NCI-H1436 treated with DMSO at 0.1 percent for 48 hours (cell line): ENCODE measurements around the gene PPIE.

ENCODE experiments used
- DNase-seq: peaks from one replicate; lab custom pipeline; 2025; lab: John Stamatoyannopoulos, UW

PPIE gene

DNA sequence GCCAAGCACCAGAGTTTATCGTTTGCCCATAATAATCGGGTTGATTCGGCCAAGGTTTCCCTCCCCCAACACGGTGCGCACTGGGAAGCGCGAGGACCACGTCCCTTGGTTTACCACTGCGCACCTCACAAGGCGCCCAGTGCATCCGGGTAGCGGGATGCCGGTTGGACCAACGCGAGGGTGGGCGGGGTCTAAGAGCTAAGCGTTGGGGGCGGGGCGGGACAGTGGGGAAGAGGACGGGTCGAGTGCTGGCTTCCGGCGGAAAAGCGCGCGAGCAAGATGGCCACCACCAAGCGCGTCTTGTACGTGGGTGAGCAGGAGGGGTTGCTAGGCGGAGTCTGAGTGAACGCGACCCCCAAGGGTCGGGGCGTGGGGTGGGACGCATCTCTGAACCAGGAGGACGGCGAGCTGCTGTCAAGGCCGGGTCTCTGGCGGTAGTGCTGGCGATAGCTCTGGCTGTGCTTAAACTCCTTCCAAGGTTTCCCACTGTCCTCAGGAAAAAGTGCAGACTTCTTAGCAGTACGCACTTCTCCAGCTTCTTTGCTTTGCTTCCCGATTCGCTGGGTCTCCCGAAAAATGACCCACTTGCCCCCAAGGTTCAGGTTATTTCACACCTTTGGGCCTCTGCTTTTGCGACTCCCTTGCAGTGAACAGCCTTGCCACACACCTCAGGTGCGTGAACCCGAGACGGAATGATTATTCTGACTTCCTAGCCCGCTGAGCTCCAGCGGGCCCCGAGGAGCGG lies at the start of gene PPIE:
TSS of gene PPIE (plus strand) at position 261 of the 745 bp plus-strand sequence. CDS start at position 280, 19 bp downstream.
- peak; percentile 62 for DNase-seq

DNA sequence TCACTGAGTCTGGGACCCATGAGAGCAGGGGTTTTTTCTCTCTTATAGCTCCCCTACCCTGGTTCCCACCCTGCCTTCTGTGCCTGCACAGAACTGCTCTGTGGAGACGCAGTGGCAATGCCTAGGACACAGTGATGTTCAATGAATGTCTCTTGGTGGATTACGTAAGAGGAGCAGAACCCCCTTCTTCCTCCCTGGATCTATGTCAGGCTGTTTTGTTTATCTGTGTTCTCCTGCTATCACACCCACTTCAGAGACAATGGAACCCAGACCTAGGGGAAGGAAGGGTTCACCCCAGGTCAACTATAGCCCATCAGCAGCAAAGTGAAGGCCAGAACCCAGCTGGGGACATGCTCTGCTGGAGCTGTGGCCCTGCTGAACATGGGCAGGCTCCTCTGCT lies 49.5 kb upstream of the PPIE start:
- no peak for DNase-seq

DNA sequence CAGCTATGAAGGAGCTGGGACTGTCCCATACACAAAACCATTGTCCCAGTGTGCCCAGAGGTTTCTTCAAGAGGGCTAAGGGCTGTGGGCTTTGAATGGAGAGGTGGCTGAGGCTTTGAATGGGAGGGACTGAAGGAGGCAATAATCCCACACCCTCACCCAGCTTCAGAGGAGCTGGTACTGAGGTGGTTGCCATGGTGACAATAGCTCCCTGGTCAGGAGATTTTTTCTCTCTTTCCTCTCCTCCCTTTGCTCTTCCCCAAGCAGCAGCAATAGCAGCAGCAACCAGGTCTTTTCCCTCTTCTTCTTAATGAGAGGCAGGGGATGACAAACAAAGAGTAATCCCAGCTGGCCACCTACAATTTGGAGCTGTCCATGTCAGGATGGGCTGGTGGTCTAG lies 49.0 kb upstream of the PPIE start:
- DNase-seq: no peak

DNA sequence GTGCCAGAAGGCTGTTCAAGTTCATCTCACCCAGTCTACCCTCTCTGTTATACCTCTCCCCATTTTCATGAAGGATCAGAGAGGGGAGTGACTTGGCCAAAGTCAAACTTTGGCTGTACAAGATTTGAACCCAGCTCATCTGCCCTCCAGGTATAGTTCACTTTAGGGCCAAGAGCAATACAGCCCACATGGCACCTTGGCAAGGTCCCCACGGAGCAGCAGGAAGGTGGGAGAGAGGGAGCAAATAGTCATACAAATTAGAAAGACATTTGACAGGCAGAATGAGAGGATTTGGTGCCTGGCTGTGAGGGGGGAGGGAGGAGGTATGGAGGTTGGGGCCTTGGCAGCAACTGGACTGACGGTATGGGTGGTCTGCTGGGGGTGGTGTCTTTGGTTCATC lies 48.5 kb upstream of the PPIE start:
- no peak for DNase-seq

DNA sequence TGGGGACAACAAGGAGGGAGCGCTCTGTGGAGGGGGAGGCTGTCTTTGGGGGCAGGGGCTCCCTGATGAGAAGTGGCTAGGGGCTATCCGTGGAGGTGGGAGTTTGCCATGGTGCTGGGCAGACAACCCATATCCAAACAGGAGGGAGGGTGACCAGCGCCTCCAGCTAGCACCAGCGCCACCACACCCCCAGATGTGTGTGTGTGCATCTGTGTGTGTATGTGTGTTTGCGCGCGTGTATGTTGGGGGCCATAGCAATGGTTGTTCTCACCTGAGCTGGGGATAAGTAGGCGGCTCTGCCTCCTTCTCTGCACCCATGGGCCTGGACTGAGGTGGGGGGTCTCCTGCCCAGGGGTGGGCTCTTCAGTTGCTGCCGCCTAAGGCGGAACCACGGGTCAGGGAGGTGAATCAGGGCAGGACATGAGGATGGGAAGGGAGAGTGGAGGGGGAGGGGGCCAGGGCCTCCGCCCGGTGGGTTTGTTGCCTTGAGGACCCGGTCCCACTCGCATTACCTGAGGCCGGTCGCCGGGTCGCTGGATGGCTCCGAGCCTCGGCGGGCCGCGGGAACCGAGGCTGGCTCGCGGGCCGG lies 47.8 kb upstream of the PPIE start:
- no peak for DNase-seq

DNA sequence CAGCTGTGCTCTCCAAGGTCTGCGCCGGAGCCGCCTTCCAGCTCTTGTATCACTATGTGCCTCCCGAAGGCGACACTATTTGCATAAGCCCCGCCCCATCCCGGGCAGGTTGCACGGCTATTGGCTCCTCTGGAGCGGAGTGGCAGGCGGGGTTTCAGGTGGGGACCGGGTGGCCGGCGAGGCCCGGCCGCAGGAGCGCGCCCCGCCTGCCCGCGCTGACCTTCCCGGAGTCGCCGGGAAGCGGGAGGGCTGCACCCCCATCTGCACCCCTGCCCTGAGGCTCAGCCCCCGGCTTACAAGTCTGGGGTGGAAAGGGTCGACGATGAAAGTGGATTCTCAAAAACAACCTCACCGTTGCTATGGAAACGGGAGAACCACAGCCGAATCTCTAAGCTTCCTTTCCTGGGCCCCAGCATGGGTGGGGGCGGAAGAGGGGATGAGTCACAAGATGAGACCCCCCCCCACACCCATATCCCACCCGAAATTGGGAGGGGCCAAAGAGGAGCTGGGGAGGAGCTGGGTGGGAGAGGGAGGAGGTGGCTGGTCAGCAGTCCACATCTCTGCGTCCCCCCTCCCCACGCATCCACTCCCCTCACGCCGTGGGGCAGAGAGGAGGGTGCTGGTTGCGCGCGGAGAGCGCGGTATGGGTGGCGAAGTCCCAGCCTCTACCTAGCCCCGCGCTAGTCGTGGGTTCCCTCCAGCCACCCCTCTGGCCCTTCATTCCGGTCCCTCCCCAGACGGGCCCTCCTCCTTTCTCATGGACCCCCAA lies 47.1 kb upstream of the PPIE start, which contains the start of gene HPCAL4:
TSS of gene HPCAL4 (minus strand) at position 51 of the 769 bp plus-strand sequence. CDS start 6,830 bp downstream, outside the sequence.
- peak; percentile 45 for DNase-seq

DNA sequence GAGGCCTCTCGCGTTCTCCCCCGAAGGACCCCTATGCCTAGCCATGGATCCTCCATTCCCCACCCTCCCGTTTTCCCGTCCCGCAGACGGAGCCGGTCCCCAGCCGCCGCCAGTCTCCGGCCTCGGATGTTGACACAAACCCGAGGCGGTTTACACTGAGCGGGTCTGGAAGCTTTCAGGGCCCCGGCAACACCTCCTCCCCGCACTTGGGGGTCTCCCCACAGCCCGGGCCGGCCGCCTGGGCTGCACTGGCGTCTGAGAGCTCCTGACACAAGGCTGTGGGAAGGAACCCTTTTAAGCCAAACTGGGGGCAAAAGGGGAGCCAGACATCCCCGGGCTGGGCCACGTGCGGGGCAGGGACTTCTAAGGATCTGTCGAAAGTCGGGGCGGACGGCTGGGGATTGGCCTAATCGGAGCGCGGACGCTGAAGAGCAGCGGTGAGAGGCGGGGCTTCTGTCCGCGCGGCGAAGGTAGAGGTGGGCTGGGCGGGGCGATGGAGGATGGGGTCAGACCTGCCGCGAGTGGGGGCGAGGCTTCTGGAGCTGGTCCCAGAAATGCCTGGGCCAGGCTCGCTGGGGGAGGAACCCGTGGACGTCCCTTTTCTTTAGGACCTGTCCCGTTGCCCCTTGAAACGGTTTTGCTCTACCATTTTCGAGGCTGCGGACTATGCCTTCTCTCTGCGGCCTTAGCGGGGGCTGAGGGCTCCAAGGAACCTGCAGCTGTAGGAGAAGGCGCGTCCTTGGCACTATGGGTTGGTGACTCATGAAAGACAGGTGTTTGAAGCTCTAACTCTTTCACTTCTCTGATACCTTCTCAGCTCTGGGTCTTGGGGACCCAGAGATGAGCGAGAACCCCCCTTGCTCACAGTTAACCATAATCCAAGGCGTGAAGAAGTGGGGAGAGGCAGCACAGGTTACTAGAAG lies 46.3 kb upstream of the PPIE start:
- DNase-seq: peak; percentile 7

DNA sequence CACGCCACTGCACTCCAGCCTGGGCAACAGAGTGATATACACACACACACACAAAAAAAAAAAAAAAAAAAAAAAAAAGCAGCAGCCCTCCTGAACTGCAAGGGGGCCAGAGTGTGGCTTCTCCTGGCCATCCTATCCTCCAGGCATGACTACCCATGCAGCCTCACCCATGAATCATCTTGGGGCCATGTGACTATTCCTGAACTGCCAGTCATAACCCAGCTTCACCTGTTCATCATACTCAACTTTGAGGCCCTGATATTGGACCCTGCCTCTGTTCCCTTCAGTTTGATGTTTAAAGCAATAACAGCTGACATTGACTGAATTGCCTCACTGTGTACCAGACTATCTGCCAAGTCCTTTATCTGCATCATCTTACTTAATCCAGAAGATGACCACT lies 44.7 kb upstream of the PPIE start:
- no peak for DNase-seq

DNA sequence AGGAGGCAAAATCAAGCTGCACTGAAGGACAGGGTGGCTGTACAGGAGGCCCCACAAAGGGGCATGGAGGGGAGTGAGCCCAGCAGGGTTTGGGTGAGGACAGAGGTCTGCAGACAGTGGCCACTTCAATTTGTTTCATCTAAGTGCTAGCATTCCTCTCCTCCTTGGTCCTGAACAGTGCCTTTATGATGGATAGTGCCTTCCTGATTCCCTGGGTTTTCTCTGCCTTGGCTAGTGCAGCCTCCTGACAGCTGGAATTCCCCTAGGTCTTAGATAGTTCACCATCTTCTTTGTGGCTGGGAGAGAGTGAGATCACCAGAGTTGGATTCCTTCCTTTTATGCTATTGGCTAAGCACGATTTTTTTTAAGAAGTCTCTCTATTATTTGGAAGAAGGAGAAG lies 43.7 kb upstream of the PPIE start:
- DNase-seq: no peak

DNA sequence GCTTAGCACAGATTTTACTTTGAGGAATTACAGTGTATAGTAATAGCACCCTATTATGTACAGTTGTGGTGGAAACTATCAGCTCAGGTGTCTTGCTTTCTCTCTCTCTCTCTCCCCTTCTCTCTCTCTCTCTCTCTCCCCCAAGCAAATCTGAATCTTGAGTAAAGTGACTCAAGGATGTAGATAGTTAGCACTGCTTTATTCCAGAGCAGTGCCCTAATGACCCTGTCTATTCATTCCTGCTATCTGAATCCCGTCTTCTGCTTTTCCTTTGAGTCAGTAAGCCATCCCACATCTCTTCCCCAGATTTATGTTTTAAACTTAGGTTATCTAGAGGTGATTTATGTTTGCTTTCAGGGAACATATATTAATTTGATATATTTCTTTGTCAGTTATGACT lies 42.2 kb upstream of the PPIE start:
- no peak for DNase-seq

DNA sequence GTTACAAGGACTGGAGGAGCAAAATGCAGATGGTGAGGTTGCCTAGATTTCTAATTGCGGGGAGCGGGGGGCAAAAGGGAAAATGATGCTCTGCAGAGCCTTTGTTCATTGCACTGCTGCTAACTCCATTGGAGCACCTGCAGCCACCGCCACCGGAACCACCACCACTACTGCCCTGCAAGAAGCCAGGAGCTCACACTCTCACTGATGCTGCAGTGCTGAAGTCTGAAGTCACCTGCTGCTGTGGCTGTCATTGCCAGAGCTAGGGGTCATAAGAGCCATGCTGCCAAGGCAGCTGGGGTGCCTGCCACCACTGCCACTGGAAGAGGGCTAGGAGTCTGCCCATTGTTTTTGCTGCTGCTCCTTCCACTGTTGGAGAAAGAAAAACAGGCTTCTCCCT lies 40.1 kb upstream of the PPIE start:
- DNase-seq: no peak

DNA sequence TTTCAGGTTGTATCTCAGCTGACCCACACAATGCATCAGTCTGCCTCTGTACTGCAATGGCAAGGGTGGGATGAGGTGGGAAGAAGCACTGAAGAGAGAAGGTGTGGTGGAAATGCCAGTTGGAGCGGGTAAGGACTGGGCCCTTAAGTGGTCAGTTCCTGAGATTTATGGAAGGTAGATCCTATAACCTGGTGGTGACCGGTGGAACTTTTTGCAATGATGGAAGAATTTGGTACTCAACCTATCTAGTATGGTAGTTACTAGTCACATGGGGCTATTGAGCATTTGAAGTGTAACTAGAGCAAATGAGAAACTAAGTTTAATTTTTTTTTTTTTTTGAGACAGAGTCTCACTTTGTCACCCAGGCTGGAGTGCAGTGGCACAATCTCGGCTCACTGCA lies 39.3 kb upstream of the PPIE start:
- DNase-seq: no peak

DNA sequence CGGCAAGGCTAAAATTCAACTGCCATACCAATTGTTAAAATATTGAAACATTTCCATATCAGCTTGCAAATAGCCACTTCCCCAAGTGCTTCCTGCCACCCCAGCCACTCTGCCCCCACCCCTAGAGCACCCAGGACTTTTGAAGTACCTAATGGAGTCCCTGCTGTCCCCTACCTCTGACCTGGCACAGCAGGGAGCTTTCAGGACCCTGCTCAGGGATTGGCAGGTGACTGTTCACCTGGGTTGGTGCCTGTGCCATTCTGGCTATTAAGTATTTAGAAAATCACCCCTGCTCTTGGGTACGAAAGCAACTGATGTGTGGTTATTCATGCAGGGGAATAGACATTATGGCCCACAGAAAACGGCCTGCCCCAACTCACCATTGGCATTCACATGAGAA lies 38.3 kb upstream of the PPIE start:
- no peak for DNase-seq

DNA sequence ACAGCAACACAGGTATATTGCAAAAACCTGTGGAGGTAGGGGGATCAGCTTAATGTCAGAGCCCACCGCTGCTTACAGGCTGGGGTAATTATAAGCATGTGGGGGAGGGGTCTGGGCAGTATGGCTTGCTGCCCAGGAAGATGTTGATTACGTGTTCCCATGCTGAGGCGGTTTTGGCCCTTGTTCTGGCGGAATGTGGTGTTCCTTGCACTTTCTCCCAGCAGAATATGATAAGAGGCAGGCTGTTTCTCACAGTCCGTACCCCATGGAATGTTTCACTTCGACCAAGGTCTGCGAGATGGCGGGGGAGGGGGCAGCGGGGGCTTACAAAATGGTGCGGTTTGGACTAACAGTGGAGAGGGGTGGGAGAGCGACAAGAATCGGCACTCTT lies 37.6 kb upstream of the PPIE start:
- DNase-seq: no peak

DNA sequence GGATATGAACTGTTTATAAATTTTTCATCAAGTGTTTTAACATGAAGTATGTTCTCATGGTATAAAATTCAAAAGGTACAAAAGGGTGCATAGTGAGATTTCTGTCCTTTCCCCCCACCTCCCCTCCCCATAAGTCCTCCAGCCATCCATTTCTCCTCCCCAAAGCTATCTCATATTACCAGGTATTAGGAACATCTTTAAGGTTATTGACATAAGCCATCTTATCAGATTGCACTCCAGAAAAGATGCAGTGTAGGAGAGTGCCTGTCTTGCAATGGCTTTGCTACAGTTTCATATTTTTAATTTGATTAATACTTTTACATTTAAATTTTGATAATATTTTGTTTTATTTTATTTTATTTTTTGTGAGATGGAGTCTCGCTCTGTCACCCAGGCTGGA lies 33.9 kb upstream of the PPIE start:
- DNase-seq: no peak

DNA sequence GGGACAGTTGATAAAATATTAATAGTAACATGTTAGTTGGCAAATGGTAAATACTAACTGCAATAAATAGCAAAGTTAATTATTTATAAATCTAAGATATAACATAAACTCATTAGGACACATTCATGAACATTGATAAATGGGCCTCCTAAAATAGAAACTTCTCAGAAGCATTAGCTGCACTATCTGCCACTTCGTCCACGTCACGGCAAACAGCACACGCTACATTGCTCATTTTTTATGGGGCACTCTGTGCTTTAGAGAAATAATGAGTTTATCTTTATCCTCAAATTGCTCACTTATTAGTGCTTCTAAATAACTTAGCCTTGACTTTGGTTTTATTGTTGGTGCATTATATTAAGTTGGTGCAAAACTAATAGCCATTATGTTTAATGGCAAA lies 31.2 kb upstream of the PPIE start:
- DNase-seq: no peak

DNA sequence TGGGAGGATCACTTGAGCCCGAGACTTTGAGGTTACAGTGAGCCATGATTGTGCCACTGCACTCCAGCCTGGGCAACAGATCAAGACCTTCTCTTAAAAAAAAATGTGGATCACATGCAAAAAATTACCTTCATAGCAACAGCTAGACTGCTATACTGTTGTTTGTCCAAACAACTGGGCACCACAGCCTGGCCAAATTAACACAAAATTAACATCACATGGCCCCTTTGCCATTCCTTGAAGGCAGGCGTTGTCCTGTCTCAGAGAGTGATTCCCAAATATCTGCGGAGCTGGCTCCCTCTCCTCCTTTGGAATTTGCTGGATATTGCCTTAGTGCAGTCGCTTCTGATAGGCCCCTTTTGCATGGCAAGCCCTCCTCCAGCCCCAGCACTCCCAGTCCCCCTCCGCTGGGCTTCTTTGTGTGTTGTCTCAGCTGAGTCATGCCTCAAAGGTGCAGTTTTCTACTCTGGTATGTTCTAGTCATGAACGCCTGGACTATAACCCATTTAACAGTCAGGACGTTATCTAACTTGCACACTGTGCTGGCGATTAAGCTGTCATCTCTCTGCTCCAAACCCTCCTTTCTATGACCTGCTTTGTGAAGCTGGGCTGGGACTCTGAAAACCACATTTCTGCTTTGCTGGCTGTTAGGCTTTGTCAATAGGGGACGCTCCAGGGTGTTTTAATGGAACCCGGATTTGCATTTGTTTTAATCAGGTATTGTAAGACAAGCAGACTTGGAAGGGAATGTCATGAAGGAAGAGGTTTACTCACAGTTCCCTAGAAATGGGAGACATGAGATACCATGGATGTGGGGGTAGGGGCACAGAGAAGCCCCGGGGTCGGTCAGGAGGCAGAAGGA lies 27.3 kb upstream of the PPIE start:
- no peak for DNase-seq

DNA sequence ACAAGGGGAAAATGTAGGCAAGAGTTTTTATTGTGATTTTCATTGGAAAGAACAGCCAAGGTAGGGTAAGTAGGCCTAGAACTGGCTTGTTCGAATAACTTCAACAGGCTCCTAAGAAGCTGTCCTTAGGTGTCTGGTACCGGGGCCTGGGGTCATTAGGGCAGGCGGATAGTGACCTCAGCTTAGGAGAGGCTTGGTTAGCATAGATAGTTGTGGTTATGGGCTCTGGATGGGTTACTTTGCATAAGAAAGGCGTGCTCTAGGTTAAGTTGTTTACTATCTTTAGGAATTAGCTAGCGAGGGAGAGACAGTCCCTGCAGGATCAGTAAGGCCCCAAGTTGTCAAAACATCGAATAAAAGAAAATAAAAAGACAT lies 26.7 kb upstream of the PPIE start:
- no peak for DNase-seq

DNA sequence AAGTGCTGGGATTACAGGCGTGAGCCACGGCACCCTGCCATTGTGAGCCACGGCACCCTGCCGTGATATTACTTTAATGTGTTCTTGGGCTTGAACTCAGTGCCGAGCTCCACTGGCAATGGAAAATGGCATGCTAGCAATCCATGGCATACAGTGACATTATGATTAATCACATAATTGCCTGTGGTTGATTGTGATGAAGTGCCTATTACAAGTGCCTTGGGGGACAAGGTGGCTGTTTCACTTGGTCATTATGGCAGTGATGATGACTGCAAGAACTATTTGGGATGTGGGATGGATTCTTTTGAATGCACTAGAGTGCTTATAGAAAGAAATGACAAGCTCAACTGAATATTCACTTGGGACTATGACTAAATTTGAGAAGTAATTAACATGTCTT lies 25.1 kb upstream of the PPIE start:
- no peak for DNase-seq

DNA sequence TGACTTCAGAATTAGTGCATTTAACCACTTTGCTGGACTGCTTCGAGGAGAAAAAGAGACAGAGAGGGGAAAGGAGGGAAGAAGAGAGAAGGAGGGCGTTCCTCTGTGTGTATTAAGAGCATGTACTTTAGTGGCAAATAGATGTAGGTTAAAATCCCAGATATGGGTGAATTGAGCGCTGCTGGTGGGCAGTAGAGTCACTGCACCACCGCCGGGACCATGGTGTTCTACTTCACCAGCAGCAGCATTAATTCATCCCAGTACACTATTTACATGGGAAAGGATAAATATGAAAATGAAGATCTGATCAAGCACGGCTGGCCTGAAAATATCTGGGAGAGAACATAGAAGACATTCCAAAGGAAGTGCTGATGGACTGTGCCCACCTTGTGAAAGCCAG lies 20.9 kb upstream of the PPIE start:
- no peak for DNase-seq
